Measurements from ENCODE around the gene LIPM. TPM values are rescaled to one million over a fixed set of nuclear protein-coding genes. Genes with fewer than 3 reads are reported as not detected.

LIPM gene, protein sequence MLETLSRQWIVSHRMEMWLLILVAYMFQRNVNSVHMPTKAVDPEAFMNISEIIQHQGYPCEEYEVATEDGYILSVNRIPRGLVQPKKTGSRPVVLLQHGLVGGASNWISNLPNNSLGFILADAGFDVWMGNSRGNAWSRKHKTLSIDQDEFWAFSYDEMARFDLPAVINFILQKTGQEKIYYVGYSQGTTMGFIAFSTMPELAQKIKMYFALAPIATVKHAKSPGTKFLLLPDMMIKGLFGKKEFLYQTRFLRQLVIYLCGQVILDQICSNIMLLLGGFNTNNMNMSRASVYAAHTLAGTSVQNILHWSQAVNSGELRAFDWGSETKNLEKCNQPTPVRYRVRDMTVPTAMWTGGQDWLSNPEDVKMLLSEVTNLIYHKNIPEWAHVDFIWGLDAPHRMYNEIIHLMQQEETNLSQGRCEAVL
- total RNA-seq: not detected in 2 replicates

DNA sequence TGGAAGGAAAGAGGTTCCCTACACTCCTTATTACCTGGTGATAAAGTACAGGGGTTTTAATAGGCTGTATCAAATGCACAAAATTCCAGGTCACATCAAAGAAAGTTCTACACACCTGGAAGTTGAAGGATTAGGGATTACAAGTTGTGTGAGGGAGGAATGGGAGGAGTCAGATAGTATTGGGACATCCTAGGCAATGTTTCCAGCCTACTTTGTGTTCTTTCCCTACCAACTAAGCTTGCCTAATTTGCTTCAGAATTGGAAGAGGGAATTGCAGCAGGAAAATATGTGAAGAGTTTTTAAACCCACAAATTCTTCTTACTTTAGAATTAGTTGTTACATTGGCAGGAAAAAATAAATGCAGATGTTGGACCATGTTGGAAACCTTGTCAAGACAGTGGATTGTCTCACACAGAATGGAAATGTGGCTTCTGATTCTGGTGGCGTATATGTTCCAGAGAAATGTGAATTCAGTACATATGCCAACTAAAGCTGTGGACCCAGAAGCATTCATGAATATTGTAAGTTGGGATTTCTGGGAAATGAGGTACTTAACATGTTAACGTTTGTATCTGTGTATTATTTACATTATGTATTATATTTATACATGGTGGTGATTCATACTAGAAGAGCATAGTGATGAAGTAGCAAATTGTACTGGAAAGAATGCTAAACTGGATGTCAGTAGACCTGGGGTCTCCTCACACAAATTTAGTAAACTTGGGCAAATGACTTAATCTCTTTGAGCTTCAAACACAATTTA, at the start of gene LIPM:
LIPM (plus strand) TSS at position 208 of the 763 bp plus-strand sequence; CDS start at position 375, 167 bp downstream.

DNA sequence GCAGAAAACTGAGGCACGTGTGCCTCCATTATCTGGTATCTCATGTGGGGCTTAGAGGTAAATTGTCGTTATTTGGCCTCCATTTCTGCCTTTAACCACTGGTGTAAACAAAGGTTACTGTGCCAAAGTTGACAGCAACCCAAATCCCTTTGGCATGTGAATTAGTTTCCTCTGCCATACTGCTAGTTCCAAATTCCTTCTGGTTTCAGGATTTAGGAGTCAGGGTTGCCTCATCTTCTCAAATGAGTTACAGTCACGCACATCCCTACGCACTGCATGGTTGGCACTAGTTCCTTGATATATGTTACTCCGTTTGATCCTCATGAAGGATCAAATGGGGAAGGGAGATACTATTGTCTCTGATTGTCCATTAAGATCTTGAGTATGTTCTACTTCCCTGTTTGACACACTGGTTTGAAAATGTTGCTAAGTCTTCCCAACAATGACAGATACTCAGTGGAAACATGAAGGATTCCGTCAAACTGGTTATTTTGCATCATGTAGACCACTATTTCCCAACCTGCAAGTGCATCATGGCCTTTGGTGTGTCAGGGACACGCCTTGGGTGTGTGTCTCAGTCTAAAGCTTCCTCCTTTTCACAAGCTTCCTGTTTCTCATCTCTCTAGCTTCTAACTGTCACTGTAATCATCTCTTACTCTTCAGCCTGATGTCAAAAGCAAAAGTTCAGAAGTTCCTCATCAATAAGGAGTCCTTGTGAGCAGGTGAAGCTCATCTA, 43.0 kb upstream of the LIPM start, which contains the start of gene LIPN:
LIPN (plus strand) TSS at position 655 of the 736 bp plus-strand sequence. CDS start 1,386 bp downstream, outside the sequence.

DNA sequence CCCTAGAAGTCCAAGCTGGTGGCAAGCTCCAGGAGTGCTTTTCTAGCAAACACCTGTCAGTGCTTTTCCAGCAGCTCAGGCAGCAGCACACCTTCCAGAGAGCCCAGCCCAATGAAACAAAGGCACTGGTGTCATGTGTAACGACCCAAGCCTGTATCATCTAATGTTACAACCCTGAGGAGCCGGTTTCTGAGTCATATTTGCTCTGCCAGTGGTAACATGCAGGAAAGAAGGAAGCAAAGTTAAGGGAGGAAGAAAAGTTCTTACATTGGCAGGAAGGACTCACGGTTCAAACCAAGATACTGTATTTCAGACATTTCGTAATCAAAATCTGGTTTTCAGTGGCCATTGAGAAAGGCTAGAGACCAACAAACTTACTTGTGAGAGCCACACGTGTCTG, 49.2 kb downstream of the LIPM start, which contains the start of gene ANKRD22:
ANKRD22 (minus strand) TSS at position 139 of the 400 bp plus-strand sequence. CDS start 237 bp downstream, outside the sequence.

Other genes starting within 250 kb of the LIPM start
- 2.6 and 5.5 TPM in 2 replicates for gene RNLS, start 219.4 kb upstream of the LIPM start, total RNA-seq
- gene LIPJ, start 216.0 kb upstream of the LIPM start, total RNA-seq: under 0.01 TPM in 1 of 2 replicates, not detected in the other
- gene LIPF, start 138.3 kb upstream of the LIPM start, total RNA-seq: not detected in 2 replicates
- not detected in 2 replicates for gene LIPK, start 96.5 kb upstream of the LIPM start, total RNA-seq
- gene LIPN, start 42.7 kb upstream of the LIPM start, total RNA-seq: not detected in 2 replicates
- not detected in 2 replicates for gene ANKRD22, start 49.1 kb downstream of the LIPM start, total RNA-seq
- gene STAMBPL1, start 77.5 kb downstream of the LIPM start, total RNA-seq: 1.2 and 4.6 TPM in 2 replicates
- gene ACTA2, start 150.0 kb downstream of the LIPM start, total RNA-seq: 15.7 and 16.3 TPM in 2 replicates
- 8.8 and 18.7 TPM in 2 replicates for gene FAS, start 188.1 kb downstream of the LIPM start, total RNA-seq

Data from vein endothelial cell (primary cell).